DLD1 (cell line): ENCODE measurements around the gene RBMS3.
"Not testable (repeated sequence)": the region's sequence is repeated elsewhere in the genome, so short reads cannot be mapped to it uniquely, and the experiment has no call there.

Experiments used
- in situ Hi-C: cut with HindIII; loops from 2 replicates; pipeline ENCODE4 v1.10.0; 2017; ENCODE audit warnings: low sequenced_read_pairs

Gene RBMS3

DNA sequence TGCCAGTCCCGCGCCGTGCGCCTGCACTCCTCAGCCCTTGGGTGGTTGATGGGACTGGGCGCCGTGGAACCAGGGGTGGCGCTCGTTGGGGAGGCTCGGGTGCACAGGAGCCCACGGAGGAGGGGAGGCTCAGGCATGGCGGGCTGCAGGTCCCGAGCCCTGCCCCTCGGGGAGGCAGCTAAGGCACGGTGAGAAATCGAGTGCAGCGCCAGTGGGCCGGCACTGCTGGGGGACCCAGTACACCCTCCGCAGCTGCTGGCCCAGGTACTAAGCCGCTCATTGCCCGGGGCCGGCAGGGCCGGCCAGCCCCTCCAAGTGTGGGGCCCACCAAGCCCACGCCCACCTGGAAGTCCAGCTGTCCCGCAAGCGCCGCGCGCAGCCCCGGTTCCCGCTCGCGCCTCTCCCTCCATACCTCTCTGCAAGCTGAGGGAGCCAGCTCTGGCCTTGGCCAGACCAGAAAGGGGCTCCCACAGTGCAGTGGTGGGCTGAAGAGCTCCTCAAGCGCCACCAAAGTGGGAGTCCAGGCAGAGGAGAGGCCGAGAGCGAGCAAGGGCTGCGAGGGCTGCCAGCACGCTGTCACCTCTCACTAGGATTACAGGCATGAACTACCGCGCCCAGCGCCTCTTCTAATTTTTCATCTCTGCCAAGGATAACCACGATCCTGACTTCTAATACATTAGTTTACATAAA is 192.8 kb downstream of the RBMS3 start:
- in situ Hi-C loops: not testable (repeated sequence)

GRCh38 chr3:29475305-29475840 is 194.5 kb downstream of the RBMS3 start:
- in situ Hi-C loops: no loop called here

- in situ Hi-C loops: no loop called here
Observed at GRCh38 chr3:29475854-29476253, 195.0 kb downstream of the RBMS3 start.

GRCh38 chr3:29478611-29479010 is 197.7 kb downstream of the RBMS3 start:
- in situ Hi-C loops: no loop called here

DNA sequence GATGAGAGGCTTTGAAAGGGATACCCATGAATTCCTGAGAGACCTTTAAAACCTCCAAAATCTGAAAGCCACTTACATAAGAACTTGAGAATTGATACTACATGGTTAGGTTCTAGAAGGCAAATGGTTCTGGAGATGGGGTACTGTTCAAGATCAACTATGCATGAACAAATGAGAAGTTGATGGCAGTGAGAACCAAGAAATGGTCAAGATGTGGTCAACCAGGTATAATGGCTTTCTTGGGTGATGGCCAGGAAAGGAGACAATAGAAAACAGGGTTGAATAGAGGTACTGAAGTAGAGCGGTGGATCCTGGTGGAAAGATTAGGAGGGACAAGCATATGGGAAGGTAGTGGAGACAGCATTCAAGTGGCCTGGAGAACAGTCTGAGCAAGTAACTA is 200.4 kb downstream of the RBMS3 start:
- in situ Hi-C loops: no loop called here

DNA sequence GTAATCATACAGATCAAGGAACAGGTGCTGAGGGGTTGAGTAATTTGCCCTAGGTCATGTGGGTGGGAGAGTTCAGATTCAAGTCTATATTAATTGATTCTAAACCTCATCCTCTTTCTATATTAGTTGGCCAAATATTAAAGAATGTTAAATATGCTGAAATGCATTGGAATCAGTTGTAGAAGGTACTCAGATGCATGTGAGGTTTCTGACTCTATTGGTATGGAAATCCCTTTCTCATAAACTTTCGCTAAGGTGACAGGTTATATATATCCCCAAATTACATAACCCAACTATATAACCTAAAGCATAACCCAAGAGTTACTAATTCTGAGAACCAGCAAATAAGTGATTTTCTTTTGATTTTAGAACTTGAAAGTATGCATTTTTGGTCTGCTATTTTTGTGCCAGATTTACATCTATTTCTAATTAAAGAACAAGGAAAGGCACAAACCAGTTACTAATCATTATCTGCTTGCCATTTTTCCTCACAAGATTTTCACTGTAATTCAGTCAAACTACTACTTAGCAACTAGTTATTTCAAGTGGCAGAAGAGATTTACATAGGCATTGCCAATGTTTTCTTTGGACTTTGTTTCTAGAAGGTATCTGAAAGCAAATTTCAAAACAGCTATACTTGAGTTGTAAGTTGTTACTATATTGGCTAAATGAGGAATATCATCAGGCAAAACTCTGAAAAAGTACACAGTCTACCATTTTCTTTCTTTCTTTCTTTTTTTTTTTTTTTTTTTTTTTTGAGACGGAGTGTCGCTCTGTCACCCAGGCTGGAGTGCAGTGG is 201.3 kb downstream of the RBMS3 start:
- in situ Hi-C loops: no loop called here

GRCh38 chr3:29484633-29485032 is 203.8 kb downstream of the RBMS3 start:
- in situ Hi-C loops: no loop called here

GRCh38 chr3:29486096-29486495 is 205.2 kb downstream of the RBMS3 start:
- in situ Hi-C loops: no loop called here

DNA sequence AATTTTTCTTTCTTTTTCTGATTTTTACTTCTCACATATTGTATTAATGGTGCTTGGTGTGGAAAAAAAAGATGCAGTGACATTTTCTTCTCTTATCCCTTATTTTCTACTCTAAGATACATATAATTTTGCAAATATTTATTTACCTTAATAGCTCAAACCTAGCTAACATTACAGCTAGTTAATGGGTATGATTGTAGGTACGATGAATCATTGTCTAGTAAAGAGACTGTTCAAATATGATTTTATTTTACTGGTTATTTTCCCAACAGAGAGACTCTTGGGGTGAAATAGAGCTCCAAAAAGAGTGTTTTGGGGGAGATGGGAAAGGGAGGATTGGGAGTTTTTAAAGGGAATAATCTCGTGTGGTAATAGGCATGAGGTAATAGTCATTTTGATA is 206.0 kb downstream of the RBMS3 start:
- in situ Hi-C loops: no loop called here

- in situ Hi-C loops: no loop called here
Observed at GRCh38 chr3:29488922-29489321, 208.1 kb downstream of the RBMS3 start.

GRCh38 chr3:29493109-29493508 is 212.2 kb downstream of the RBMS3 start:
- in situ Hi-C loops: no loop called here

- in situ Hi-C loops: no loop called here
Observed at GRCh38 chr3:29494305-29495036, 213.6 kb downstream of the RBMS3 start.

DNA sequence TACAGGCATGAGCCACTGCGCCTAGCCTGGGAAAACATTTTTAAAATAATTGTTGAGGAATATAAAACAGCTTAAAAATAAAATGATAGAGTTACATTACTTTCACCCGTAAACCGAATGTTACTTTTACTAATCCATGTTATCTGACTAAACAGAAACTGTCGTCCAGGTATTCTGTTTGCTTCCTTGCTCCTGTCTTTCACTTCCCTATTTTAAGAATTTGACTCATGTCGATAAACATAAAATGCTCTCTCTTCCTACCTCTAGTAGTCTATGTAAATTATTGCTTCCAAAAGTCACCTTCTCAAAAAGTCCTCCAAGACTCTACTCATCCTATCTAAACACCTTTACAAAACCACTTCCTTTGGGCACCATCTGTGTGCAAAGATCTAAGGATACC is 216.4 kb downstream of the RBMS3 start:
- in situ Hi-C loops: no loop called here

- in situ Hi-C loops: no loop called here
Observed at GRCh38 chr3:29502771-29503170, 221.9 kb downstream of the RBMS3 start.

GRCh38 chr3:29503314-29503713 is 222.4 kb downstream of the RBMS3 start:
- in situ Hi-C loops: no loop called here

- in situ Hi-C loops: no loop called here
Observed at GRCh38 chr3:29503958-29504357, 223.1 kb downstream of the RBMS3 start.

- in situ Hi-C loops: no loop called here
Observed at GRCh38 chr3:29506502-29506901, 225.6 kb downstream of the RBMS3 start.

DNA sequence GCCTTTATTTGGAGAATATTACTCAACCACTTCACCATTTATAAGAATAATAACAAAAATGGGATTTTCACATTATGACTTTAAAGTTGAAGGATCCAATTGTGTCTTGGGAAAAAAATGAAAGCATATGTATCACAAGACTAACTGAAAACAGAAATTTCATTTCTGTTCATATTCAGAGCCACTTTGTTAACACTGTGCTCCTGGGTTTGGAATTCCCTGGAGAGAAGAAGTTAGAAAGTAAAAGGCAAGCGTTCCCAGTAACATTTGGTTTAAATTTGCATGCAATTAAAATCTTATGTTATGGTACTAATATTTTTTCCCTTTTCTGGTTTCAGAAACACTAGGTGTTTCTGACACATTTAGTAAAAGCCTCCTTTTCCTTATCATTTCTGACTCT is 230.8 kb downstream of the RBMS3 start:
- in situ Hi-C loops: no loop called here

DNA sequence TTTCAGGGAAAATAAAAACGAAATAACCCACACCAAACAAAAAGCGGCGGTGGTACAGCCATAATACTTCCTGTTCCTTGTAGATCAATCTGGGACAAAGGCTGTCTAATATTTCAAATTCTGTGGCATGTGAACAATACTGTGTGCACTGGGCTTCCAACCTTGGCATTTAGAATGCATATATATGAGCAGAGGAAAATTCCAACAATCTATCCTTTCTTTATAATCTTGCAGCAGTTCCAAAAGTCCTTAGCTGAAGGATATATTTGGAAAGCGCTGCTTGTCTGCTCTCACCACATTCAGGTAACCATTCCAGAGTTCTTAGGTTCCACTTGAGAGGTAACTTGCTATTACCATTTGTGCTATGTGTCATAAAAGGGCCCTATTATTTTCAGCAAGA is 231.8 kb downstream of the RBMS3 start:
- in situ Hi-C loops: no loop called here

- in situ Hi-C loops: no loop called here
Observed at GRCh38 chr3:29513236-29513635, 232.4 kb downstream of the RBMS3 start.

GRCh38 chr3:29514170-29514569 is 233.3 kb downstream of the RBMS3 start:
- in situ Hi-C loops: no loop called here

GRCh38 chr3:29514912-29515311 is 234.0 kb downstream of the RBMS3 start:
- in situ Hi-C loops: no loop called here
